HL-60 (cell line): ENCODE data around the gene CEP350.

ENCODE experiments used
- CTCF ChIP-seq: IDR thresholded peaks from one replicate; pipeline ENCODE4 v1.5.1; 2011; ENCODE audit warnings: low read length, control low read depth, inconsistent platforms; ENCODE audit not compliant: insufficient read depth
- REST ChIP-seq: IDR thresholded peaks from 2 replicates; pipeline ENCODE4 v1.6.1; 2012; ENCODE audit warnings: low read depth; ENCODE audit not compliant: insufficient replicate concordance

GRCh38 chr1:179954493-179955286 is at the start of gene CEP350:
- no peak for TF ChIP-seq CTCF
- peak; percentile 70 for TF ChIP-seq REST
